ENCODE results near the gene LTBP1. TPM values are rescaled to one million over a fixed set of nuclear protein-coding genes. Genes with fewer than 3 reads are reported as not detected.

LTBP1 gene
- total RNA-seq, 1 donor, result 33.7 TPM

- DNase-seq (ENCODE audit: low read depth), result peak; percentile 32
- no peak overlapping the region for H3K4me3 ChIP-seq (ENCODE audit: low read depth, low read length)
- TF ChIP-seq CTCF (IDR thresholded peaks at IDR 0.05; ENCODE audit: insufficient read depth, low read depth, low read length), result no peak
Measured at GRCh38 chr2:33292981-33293595, 346.3 kb downstream of the LTBP1 start.

GRCh38 chr2:33298233-33298632 is 351.5 kb downstream of the LTBP1 start:
- peak; percentile 87 for DNase-seq (ENCODE audit: low read depth)
- TF ChIP-seq CTCF (IDR thresholded peaks at IDR 0.05; ENCODE audit: insufficient read depth, low read depth, low read length), result no peak

GRCh38 chr2:33301355-33301754 is 354.6 kb downstream of the LTBP1 start:
- H3K4me3 ChIP-seq (ENCODE audit: low read depth, low read length), result no peak overlapping the region
- no peak for DNase-seq (ENCODE audit: low read depth)
- no peak for TF ChIP-seq CTCF (IDR thresholded peaks at IDR 0.05; ENCODE audit: insufficient read depth, low read depth, low read length)

More at GRCh38 chr2:33298233-33298632, 351.5 kb downstream of the LTBP1 start:
- H3K4me3 ChIP-seq (ENCODE audit: low read depth, low read length), result no peak overlapping the region

GRCh38 chr2:33302348-33302747 is 355.6 kb downstream of the LTBP1 start:
- TF ChIP-seq CTCF (IDR thresholded peaks at IDR 0.05; ENCODE audit: insufficient read depth, low read depth, low read length), result no peak
- H3K4me3 ChIP-seq (ENCODE audit: low read depth, low read length), result no peak overlapping the region
- no peak for DNase-seq (ENCODE audit: low read depth)

- no peak overlapping the region for H3K4me3 ChIP-seq (ENCODE audit: low read depth, low read length)
- TF ChIP-seq CTCF (IDR thresholded peaks at IDR 0.05; ENCODE audit: insufficient read depth, low read depth, low read length), result no peak
- no peak for DNase-seq (ENCODE audit: low read depth)
Measured at GRCh38 chr2:33304032-33304864, 357.5 kb downstream of the LTBP1 start.

GRCh38 chr2:33307659-33308270 is 361.0 kb downstream of the LTBP1 start:
- no peak overlapping the region for H3K4me3 ChIP-seq (ENCODE audit: low read depth, low read length)
- no peak for TF ChIP-seq CTCF (IDR thresholded peaks at IDR 0.05; ENCODE audit: insufficient read depth, low read depth, low read length)
- no peak for DNase-seq (ENCODE audit: low read depth)
